ENCODE measurements around the gene SRP72. TPM values are rescaled to one million over a fixed set of nuclear protein-coding genes. Genes with fewer than 3 reads are reported as not detected.

Gene SRP72
- total RNA-seq, 4 donors from 2014 or later, result 13.1 to 48.7 (median 33.7) TPM

DNA sequence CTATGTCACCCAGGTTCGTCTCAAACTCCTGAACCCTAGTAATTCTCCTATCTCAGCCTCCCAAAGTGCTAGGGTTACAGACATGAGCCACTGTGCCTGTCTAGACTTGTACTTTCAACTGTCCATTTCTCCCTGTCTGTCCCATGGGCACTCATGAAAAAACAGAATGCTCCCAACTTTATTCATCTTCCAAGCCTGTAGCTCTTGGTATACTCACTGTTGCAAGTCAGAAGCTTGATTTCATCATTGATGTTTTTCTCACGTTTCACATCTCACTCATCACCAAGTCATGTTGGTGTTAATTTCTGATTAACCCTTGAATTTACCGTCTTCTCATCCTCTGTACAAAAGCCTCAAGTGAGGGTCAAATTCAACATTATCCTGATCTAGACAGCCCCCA is 7.3 kb upstream of the SRP72 start:
- H3K4me1 ChIP-seq, result peaks cover 0 to 8% (median 0%) of the 10 kb centered on the region in 4 donors
- no peak overlapping the region for H3K27ac ChIP-seq
- H3K9me3 ChIP-seq, result no peaks in the 10 kb centered on the region
- intact Hi-C loops (cut with DNase I; ENCODE audit: low total_unique reads), result no loop called here
- in situ Hi-C loops (cut with MboI; ENCODE audit: low pct_ligation_motif_present in 1 of 4, low pct_unique_long_range_greater_than_20kb in 1 of 4, low sequenced_read_pairs in 3 of 4), result no loop called here
- peaks cover 0 to 36% (median 8%) of the 10 kb centered on the region in 4 donors for H3K36me3 ChIP-seq
- H3K27me3 ChIP-seq, result no peaks in the 10 kb centered on the region
- WGBS, 2 donors (ENCODE audit: low coverage in 1 of 2), result 83 to 100% methylated on average over 1 to 3 of the region's 3 CpGs
- H3K4me3 ChIP-seq, result no peak overlapping the region
- TF ChIP-seq POLR2A (IDR thresholded peaks at IDR 0.05) (no peak), EP300 (IDR thresholded peaks at IDR 0.05; ENCODE audit: low read depth) (no peak), CTCF (IDR thresholded peaks at IDR 0.05) (no peak), POLR2AphosphoS5 (IDR thresholded peaks at IDR 0.05) (no peak)
- DNase-seq, result no peak

DNA sequence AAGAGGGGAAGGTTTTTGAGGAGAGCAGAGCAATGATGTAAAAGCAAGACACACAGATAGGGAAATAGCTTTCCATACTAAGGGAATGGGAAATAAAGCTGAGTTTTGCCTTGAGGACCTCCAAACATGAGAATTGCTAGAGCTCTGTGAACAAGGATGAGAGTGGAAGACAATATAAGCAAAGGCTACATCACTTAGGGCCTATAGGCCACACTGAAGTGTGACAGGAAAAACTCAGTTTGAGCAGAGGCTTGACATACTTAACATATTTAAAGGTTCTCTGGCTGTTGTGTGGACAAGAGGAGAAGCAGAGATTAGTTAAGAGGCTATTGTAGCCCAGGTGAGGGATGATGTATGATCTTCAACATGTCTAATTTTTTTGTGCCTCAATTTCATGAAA is 5.3 kb upstream of the SRP72 start:
- H3K36me3 ChIP-seq, result peaks cover 0 to 32% (median 7%) of the 10 kb centered on the region in 4 donors
- no peak for DNase-seq

GRCh38 chr4:56463711-56464110 is 3.7 kb upstream of the SRP72 start:
- intact Hi-C loops (cut with DNase I; ENCODE audit: low total_unique reads) (no loop called here), in situ Hi-C loops (cut with MboI; ENCODE audit: low pct_ligation_motif_present in 1 of 4, low pct_unique_long_range_greater_than_20kb in 1 of 4, low sequenced_read_pairs in 3 of 4) (no loop called here)
- 90 to 94% methylated on average over 2 to 5 of the region's 5 CpGs for WGBS, 2 donors (ENCODE audit: low coverage in 1 of 2)
- Histone ChIP-seq H3K36me3 (peaks cover 0 to 26% (median 7%) of the 10 kb centered on the region in 4 donors), H3K27me3 (no peaks in the 10 kb centered on the region), H3K4me1 (peaks cover 14 to 26% (median 15%) of the 10 kb centered on the region in 4 donors), H3K9me3 (no peaks in the 10 kb centered on the region), H3K27ac (no peak overlapping the region), H3K4me3 (no peak overlapping the region)
- DNase-seq, result no peak
- no peak for TF ChIP-seq POLR2AphosphoS5 (IDR thresholded peaks at IDR 0.05)
- no peak for TF ChIP-seq POLR2A (IDR thresholded peaks at IDR 0.05)
- TF ChIP-seq CTCF (IDR thresholded peaks at IDR 0.05), result no peak

More for the DNA sequence above, 5.3 kb upstream of the SRP72 start:
- TF ChIP-seq POLR2AphosphoS5 (IDR thresholded peaks at IDR 0.05) (no peak), POLR2A (IDR thresholded peaks at IDR 0.05) (no peak), EP300 (IDR thresholded peaks at IDR 0.05; ENCODE audit: low read depth) (no peak), CTCF (IDR thresholded peaks at IDR 0.05) (no peak)
- Histone ChIP-seq H3K9me3 (no peaks in the 10 kb centered on the region), H3K4me1 (peaks cover 8 to 20% (median 9%) of the 10 kb centered on the region in 4 donors), H3K27me3 (no peaks in the 10 kb centered on the region), H3K4me3 (no peak overlapping the region), H3K27ac (no peak overlapping the region)
- in situ Hi-C loops (cut with MboI; ENCODE audit: low pct_ligation_motif_present in 1 of 4, low pct_unique_long_range_greater_than_20kb in 1 of 4, low sequenced_read_pairs in 3 of 4), result no loop called here
- intact Hi-C loops (cut with DNase I; ENCODE audit: low total_unique reads), result no loop called here

GRCh38 chr4:56464581-56464980 is 2.8 kb upstream of the SRP72 start:
- Histone ChIP-seq H3K9me3 (no peaks in the 10 kb centered on the region), H3K4me3 (no peak overlapping the region), H3K27ac (no peak overlapping the region), H3K36me3 (peaks cover 0 to 24% (median 7%) of the 10 kb centered on the region in 4 donors), H3K27me3 (no peaks in the 10 kb centered on the region), H3K4me1 (peaks cover 20 to 34% (median 22%) of the 10 kb centered on the region in 4 donors)
- TF ChIP-seq CTCF (IDR thresholded peaks at IDR 0.05), result no peak
- TF ChIP-seq POLR2AphosphoS5 (IDR thresholded peaks at IDR 0.05), result no peak
- TF ChIP-seq EP300 (IDR thresholded peaks at IDR 0.05; ENCODE audit: low read depth), result no peak
- TF ChIP-seq POLR2A (IDR thresholded peaks at IDR 0.05), result no peak
- DNase-seq, result no peak
- intact Hi-C loops (cut with DNase I; ENCODE audit: low total_unique reads), result no loop called here
- 81 to 88% methylated on average over 3 of the region's 3 CpGs for WGBS, 2 donors (ENCODE audit: low coverage in 1 of 2)
- in situ Hi-C loops (cut with MboI; ENCODE audit: low pct_ligation_motif_present in 1 of 4, low pct_unique_long_range_greater_than_20kb in 1 of 4, low sequenced_read_pairs in 3 of 4), result no loop called here
